GM21619 (cell line): Measurements from ENCODE around the gene KRT16.
"Not testable (repeated sequence)": the region's sequence is repeated elsewhere in the genome, so short reads cannot be mapped to it uniquely, and the experiment has no call there.

Source experiments
- ATAC-seq: cut with Tn5 transposase; IDR thresholded peaks from one replicate; pipeline ENCODE4 v1.9.1; 2021; ENCODE audit not compliant: unreplicated experiment

The KRT16 gene

DNA sequence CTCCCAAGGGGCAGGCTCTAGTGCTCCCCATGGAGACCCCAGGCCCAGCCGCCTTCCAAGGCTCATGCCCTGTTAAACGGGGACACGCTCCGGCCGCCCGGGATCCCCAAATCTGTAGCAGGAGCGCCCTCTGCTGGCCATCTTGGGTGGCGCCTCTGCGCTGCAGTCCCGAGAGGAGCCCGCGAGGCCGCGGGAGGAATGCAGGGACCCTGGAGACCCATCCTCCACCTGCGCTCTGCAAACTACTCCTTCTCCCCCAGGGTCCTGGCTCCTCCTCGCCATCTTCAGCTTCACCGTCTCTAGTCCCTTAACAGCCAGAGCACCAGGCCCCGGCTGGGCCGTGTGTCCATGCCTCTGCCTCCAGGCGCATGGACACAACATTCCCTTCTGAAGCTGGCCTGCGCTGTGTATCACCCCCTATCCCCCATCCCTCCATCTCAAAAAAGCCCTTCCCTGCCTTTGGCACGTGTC is 35.4 kb upstream of the KRT16 start:
- no peak for ATAC-seq

GRCh38 chr17:41647038-41647813 is 34.7 kb upstream of the KRT16 start:
- ATAC-seq, result no peak

- ATAC-seq, result no peak
Observed at GRCh38 chr17:41642252-41643156, 29.9 kb upstream of the KRT16 start.

GRCh38 chr17:41640596-41640995 is 28.0 kb upstream of the KRT16 start:
- ATAC-seq, result not testable (repeated sequence)

GRCh38 chr17:41639492-41640473 is 27.2 kb upstream of the KRT16 start:
- no peak for ATAC-seq

GRCh38 chr17:41638941-41639340 is 26.4 kb upstream of the KRT16 start:
- ATAC-seq, result no peak

GRCh38 chr17:41638194-41638593 is 25.6 kb upstream of the KRT16 start:
- ATAC-seq, result no peak

DNA sequence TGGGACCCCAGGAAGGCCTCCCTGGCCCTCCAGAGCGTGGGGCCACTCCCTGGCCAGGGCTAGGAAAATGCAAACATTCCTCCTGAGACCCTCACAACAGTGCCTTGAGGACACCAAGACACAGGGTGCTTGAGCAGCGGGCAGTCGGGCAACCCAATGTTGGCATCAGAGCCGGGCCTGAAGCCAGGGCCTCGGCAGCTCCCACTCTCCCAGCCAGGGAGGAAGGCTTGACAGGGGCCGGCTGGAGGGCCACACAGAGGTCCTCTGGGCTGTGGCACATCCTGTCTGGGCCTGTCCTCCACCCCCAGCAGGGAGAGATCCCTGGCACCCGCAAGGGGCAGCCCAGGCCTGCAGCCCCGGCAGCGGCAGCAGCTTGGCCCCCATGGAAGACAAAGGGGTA is 24.1 kb upstream of the KRT16 start:
- no peak for ATAC-seq

GRCh38 chr17:41635121-41636097 is 22.8 kb upstream of the KRT16 start:
- no peak for ATAC-seq

DNA sequence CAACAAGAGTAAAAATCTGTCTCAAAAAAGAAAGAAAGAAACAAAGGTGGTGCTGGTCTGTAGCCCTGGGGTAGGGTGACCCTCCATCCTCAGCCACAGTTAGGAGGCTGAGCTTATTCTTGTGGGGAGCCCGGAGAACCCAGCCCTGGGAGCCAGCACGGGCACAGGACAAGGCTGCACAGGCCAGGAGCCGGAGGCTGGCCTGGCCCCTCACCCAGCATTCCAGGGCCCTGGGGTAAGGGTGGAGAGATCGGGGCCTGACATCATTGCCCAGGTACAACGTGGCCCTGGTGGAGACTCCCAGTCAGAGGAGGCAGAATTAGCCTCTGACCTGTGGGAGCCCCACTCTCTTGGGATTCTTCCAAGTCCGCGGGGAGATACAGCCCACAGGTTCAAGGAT is 22.1 kb upstream of the KRT16 start:
- ATAC-seq, result no peak

DNA sequence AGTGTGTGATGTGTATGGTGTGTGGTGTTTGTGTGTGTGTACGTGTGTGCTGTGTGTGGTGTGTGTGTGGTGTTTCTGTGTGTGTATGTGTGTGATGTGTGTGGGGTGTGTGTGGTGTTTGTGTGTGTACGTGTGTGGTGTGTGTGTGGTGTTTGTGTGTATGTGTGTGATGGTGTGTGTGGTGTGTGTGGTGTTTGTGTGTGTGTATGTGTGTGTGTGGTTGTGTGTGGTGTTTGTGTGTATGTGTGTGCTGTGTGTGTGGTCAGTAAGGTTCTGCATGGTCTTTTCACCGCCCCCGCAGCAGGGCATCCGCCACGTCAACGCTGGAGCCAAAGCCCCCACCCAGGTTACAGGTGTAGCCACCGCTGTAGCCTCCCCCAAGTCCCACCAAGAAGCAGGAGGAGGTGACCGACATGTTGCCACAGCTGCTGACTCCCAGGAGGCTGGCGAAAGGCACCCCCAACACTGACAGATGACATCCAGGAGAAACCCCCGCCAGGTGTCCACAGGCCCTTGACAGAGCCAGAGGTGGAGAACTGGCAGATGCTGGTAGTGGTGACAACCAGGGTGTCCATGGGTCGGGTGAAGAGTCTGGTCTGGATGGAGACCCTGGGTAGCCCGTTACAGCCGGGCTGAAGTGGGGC is 21.1 kb upstream of the KRT16 start:
- ATAC-seq, result no peak

- ATAC-seq, result no peak
Observed at GRCh38 chr17:41632482-41633105, 20.0 kb upstream of the KRT16 start.

DNA sequence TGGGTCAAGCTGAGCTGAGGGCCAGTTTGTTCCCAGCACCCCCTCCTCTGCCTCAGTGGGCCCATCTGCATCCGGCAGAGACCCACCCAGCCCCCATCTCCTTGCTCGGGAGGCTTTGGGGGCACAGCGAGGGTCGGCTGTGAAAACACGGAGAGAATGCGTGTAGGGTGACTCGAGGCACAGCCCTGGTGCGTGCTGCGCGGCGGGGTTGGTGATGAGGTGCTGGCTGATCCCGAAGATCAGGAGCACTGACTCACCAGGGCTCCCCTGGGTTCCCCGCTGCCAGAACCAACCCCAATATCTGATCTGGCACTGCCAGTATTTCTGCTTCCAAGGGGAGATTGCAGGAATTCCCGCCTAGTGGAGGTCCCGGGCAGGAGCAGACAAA is 19.3 kb upstream of the KRT16 start:
- no peak for ATAC-seq

GRCh38 chr17:41631025-41631897 is 18.7 kb upstream of the KRT16 start:
- ATAC-seq, result no peak

DNA sequence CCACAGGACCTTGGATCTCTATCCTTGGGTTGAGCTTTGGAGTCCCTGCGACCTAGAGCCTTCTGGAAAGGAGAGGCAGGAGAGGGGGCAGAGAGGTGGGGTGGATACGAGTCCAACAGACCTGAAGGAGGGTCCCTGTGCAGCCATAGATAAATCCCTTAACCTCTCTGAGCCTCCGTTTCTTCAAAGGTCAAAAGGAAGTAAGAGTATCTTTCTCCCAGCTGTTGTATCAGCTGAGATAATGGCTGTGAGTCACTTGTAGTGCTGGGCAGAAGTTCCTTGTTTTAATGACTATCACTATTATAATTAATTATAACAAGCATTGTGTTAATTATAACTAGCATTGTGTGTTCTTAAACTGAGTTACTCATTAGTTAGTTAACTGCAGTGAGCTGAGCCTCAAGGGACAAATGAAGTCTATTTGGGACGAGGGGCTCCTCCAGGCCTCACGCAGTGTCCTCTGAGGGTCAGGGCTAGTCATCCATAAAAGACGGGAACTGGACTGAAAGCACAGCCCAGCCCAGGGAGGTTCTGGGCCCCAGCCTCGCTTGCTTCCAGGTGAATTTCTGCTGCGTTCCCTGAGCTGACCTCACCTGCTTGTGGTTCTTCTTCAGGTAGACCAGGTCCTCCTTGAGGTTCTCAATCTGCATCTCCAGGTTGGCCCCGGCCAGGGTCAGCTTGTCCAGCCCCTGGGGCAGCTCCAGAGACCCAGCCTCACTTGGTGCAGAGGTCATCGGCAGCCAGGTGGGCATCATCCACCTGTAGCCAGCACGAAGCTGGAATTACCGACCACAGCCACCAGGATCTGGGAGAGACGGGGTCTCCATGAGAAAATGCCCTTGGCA is 17.5 kb upstream of the KRT16 start:
- no peak for ATAC-seq

GRCh38 chr17:41629316-41629715 is 16.7 kb upstream of the KRT16 start:
- ATAC-seq, result no peak
